RWPE1 (cell line): ENCODE measurements around the gene R3HDML.
"Not testable (repeated sequence)": the region's sequence is repeated elsewhere in the genome, so short reads cannot be mapped to it uniquely, and the experiment has no call there.

ENCODE experiments used
- CTCF ChIA-PET: fragments of 350-600 bp; sonication (Branson Sonifier 250); formaldehyde crosslinking; extraction: SDS; loops from one replicate; lab custom pipeline; 2021; lab: Yijun Ruan, JAX
- POLR2A ChIA-PET: fragments of 400-600 bp; formaldehyde crosslinking; extraction: SDS; loops from one replicate; lab custom pipeline; 2020; ENCODE audit warnings: antibody characterized with exemption; ENCODE audit not compliant: low non-redundant PET; lab: Yijun Ruan, JAX
- DNase-seq: peaks from one replicate; pipeline ENCODE4 v3.0.0; 2012; ENCODE audit warnings: low spot score
- H3K27ac ChIP-seq: fragments of 450-650 bp; 2 replicates; pipeline ENCODE4 v1.5.1; 2017
- CTCF ChIP-seq: fragments of 450-650 bp; conservative IDR thresholded peaks from 2 replicates; pipeline ENCODE4 v1.5.1; 2017; ENCODE audit warnings: low read depth, mild to moderate bottlenecking

Gene R3HDML

GRCh38 chr20:44297721-44298120, 39.1 kb upstream of the R3HDML start:
- TF ChIP-seq CTCF = no peak
- H3K27ac ChIP-seq = no peak overlapping the region
- ChIA-PET POLR2A (no interaction called here), CTCF (interaction anchor here (1.2 to 2.4 kb wide), 2 partner anchors 13 to 70 kb away, joined by 3 to 5 read pairs; partner anchors contain the start of gene FITM2)
- DNase-seq = no peak

- H3K27ac ChIP-seq, POLR2A ChIA-PET, DNase-seq: not testable (repeated sequence)
- CTCF ChIA-PET = interaction anchor here (0.6 kb wide), 1 partner anchor 85 kb away, joined by 4 read pairs; no protein-coding TSS in a partner anchor
Observed at GRCh38 chr20:44299011-44299535, 37.8 kb upstream of the R3HDML start.

GRCh38 chr20:44301285-44301684, 35.6 kb upstream of the R3HDML start:
- no peak for DNase-seq
- POLR2A ChIA-PET = no interaction called here
- CTCF ChIA-PET = no interaction called here
- no peak for TF ChIP-seq CTCF
- H3K27ac ChIP-seq = no peak overlapping the region

- H3K27ac ChIP-seq = no peak overlapping the region
- CTCF ChIA-PET = interaction anchor here (0.8 kb wide), 1 partner anchor 10 kb away, joined by 3 read pairs; no protein-coding TSS in a partner anchor
- no peak for TF ChIP-seq CTCF
- no peak for DNase-seq
- POLR2A ChIA-PET = no interaction called here
Observed at GRCh38 chr20:44302026-44302669, 34.7 kb upstream of the R3HDML start.

GRCh38 chr20:44302736-44303135, 34.1 kb upstream of the R3HDML start:
- ChIA-PET CTCF (interaction anchor here (0.8 kb wide), 1 partner anchor 9 kb away, joined by 3 read pairs; no protein-coding TSS in a partner anchor), POLR2A (no interaction called here)
- H3K27ac ChIP-seq = no peak overlapping the region
- DNase-seq = no peak
- no peak for TF ChIP-seq CTCF

- TF ChIP-seq CTCF = no peak
- ChIA-PET POLR2A (no interaction called here), CTCF (interaction anchor here (0.7 to 1.1 kb wide), 2 partner anchors 22 to 86 kb away, joined by 3 to 4 read pairs; no protein-coding TSS in a partner anchor)
- H3K27ac ChIP-seq = no peak overlapping the region
- DNase-seq = no peak
Observed at GRCh38 chr20:44304383-44304782, 32.5 kb upstream of the R3HDML start.

GRCh38 chr20:44306927-44307326, 29.9 kb upstream of the R3HDML start:
- peak overlapping the region; percentile 2; the same call in 1 of the 2 replicates for H3K27ac ChIP-seq
- no peak for DNase-seq
- ChIA-PET POLR2A (no interaction called here), CTCF (interaction anchor here (0.7 kb wide), 1 partner anchor 339 kb away, joined by 4 read pairs; no protein-coding TSS in a partner anchor)
- TF ChIP-seq CTCF = no peak
